ENCODE data around the gene EXOG.

DNA sequence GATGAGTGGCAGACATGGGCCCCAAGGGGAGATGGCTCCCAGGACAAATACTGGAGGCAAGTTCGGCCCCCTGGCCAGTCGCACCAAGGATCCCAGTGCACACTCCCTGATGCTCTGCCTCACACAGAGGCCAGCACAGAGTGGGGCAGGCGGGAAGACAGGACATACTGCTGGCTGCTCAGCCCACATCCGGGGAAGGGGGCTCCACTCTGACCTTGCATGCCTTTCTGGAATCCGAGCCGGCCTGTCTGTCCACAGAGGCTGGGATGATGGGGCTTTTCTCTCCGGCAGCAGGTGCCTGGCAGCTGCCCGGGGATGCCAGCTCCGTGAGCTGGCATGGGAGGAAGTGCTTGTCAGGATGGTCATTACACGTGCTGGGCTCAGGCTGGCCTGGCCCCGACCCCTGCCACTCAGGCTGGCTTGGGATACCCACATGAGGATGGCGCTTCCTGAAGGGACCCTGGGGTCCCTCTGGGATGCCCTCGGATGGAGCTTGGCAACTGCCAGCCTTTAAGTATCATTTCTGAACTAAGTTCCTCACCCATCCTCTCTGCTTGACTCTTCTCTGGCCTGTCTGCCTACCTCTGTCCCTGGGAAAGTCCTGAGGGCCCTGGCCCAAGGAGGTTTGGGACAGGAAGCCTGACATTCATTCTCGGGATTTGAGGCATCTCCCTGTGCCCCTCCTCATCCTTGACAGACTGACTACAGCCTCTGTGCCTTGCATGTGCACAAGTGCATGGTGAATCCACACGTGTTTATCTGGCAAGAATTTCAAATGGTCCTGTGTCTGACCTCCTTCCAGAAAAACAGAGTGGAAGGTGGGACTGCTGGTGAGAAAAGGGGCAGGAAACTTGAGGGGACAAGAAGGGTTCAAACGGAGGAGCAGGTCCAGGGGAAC, 46.5 kb downstream of the EXOG start:
- TF ChIP-seq CTCF (IDR thresholded peaks at IDR 0.05; ENCODE audit: low read depth, low read length) (no peak), EZH2phosphoT487 (IDR thresholded peaks at IDR 0.05; ENCODE audit: low read depth) (no peak)
